Right lobe of liver (tissue), 6 donors: ENCODE results near the gene CD9. TPM values are rescaled to one million over a fixed set of nuclear protein-coding genes. Genes with fewer than 3 reads are reported as not detected.

ENCODE experiments used
- ATAC-seq, 4 donors: fragments of 200-7000 bp; cut with Tn5 transposase; one replicate each; pipeline ENCODE4 v1.9.1; 2020; ENCODE audit warnings: mild to moderate bottlenecking in 4 of 4, moderate library complexity in 4 of 4
- DNase-seq, 3 donors: peaks; one replicate each; pipeline ENCODE4 v3.0.0-alpha.2; 2020
- H3K27ac ChIP-seq, 3 donors: fragments of 200-600 bp; one replicate each; pipeline ENCODE4 v1.8.0; 2022
- H3K27me3 ChIP-seq, 2 donors: fragments of 200-600 bp; one replicate each; pipeline ENCODE4 v1.8.0; 2022
- H3K36me3 ChIP-seq, 4 donors: fragments of 200-600 bp; sonication (generic) in 1 of 4; one replicate each; pipeline versions ENCODE4 v1.5.1 to v1.8.0; 2017 to 2022; ENCODE audit warnings: control low read depth in 1 of 4
- H3K4me1 ChIP-seq, 4 donors: fragments of 200-600 bp; sonication (generic) in 1 of 4; one replicate each; pipeline versions ENCODE4 v1.5.1 to v1.8.0; 2017 to 2022; ENCODE audit warnings: control low read depth in 1 of 4
- H3K4me3 ChIP-seq, 3 donors: fragments of 200-600 bp; one replicate each; pipeline ENCODE4 v1.8.0; 2022
- H3K9me3 ChIP-seq, 4 donors: fragments of 200-600 bp; sonication (generic) in 1 of 4; one replicate each; pipeline versions ENCODE4 v1.5.1 to v1.8.0; 2017 to 2022; ENCODE audit warnings: control low read depth in 1 of 4
- CTCF ChIP-seq, 4 donors: fragments of 200-600 bp in 3 of 4; fragments of 450-650 bp in 1 of 4; IDR thresholded peaks; one replicate each; pipeline versions ENCODE4 v1.5.1 to v1.8.0; 2016 to 2022; ENCODE audit warnings: antibody characterized with exemption in 4 of 4, mild to moderate bottlenecking in 2 of 4
- POLR2A ChIP-seq: fragments of 450-650 bp; IDR thresholded peaks from one replicate; pipeline ENCODE4 v1.6.1; 2017; ENCODE audit warnings: antibody characterized with exemption, mild to moderate bottlenecking
- WGBS: methylation state at CpG from one replicate; pipeline ENCODE4 v1.1.6; 2018; ENCODE audit warnings: low coverage, low lambda C conversion rate; ENCODE audit not compliant: insufficient coverage; ENCODE audit errors: missing lambda C conversion rate; 5-methylcytosine and 5-hydroxymethylcytosine counted together
- intact Hi-C, 2 donors: fragments of 100-400 bp; cut with DNase I; formaldehyde crosslinking; loops; one replicate each; pipeline versions ENCODE4 v1.11.2 to v1.14.1; 2022
- total RNA-seq, 6 experiments: library from RNA; depleted of rRNA in 2 of 6; stranded (reverse); fragments of >200 nt in 2 of 6; fragmentation: NEBNext Ultra II Directional in 3 of 6; extraction: Animal tissue kit (Norgen Biotek cat#: 25700) in 3 of 6; gene quantifications; one replicate each; pipeline versions ENCODE4 v1.1.0 to v1.2.4, GENCODE V29; 2016 to 2023
- donor health status: DM: no; HTN: yes; CAD: no.
- donor health status: DM: no; HTN: no; CAD: no.
- donor health status: DM: no; HTN: no; CAD: no.
- donor health status: DM: no; HTN: yes; CAD: no.
- donor health status: DM: no; HTN: yes; CAD: no.

Gene CD9
- total RNA-seq, 6 experiments from 2014 or later, result 17.2 to 65.7 (median 34.2) TPM

GRCh38 chr12:6165395-6165794 lies 34.8 kb upstream of the CD9 start:
- DNase-seq, result no peak
- no peak overlapping the region for H3K4me3 ChIP-seq
- peaks cover 0 to 9% (median 4%) of the 10 kb centered on the region in 4 donors for H3K4me1 ChIP-seq
- WGBS, result 74% methylated on average over 2 of the region's 2 CpGs
- peak; percentile 31 to 73 (median 62) for ATAC-seq
- intact Hi-C loops, result no loop called here
- no peaks in the 10 kb centered on the region for H3K36me3 ChIP-seq
- no peak overlapping the region for H3K27ac ChIP-seq
- no peaks in the 10 kb centered on the region for H3K27me3 ChIP-seq
- no peaks in the 10 kb centered on the region for H3K9me3 ChIP-seq
- TF ChIP-seq POLR2A (no peak), CTCF (IDR thresholded peaks at IDR 0.05) (no peak)

GRCh38 chr12:6166808-6167207 lies 33.4 kb upstream of the CD9 start:
- no peak for TF ChIP-seq POLR2A
- TF ChIP-seq CTCF (IDR thresholded peaks at IDR 0.05), result no peak
- no peak for ATAC-seq
- H3K4me3 ChIP-seq, result no peak overlapping the region

GRCh38 chr12:6167327-6168280 lies 32.6 kb upstream of the CD9 start:
- peaks cover 0 to 9% (median 4%) of the 10 kb centered on the region in 4 donors for H3K4me1 ChIP-seq
- no peak for TF ChIP-seq CTCF (IDR thresholded peaks at IDR 0.05)
- peak; percentile 28 for TF ChIP-seq POLR2A
- intact Hi-C loops, result no loop called here
- peak; percentile 63 to 82 (median 72) for ATAC-seq
- no peaks in the 10 kb centered on the region for H3K9me3 ChIP-seq
- H3K27ac ChIP-seq, result peak overlapping the region in 2 of 3 donors; percentile 40 to 72
- no peaks in the 10 kb centered on the region for H3K27me3 ChIP-seq
- DNase-seq, result peak in 1 of 3 donors; percentile 67
- 58% methylated on average over 15 of the region's 17 CpGs for WGBS
- no peaks in the 10 kb centered on the region for H3K36me3 ChIP-seq
- H3K4me3 ChIP-seq, result no peak overlapping the region

More at GRCh38 chr12:6166808-6167207, 33.4 kb upstream of the CD9 start:
- H3K4me1 ChIP-seq, result peaks cover 0 to 9% (median 4%) of the 10 kb centered on the region in 4 donors
- 84% methylated on average over 3 of the region's 6 CpGs for WGBS
- intact Hi-C loops, result no loop called here
- no peaks in the 10 kb centered on the region for H3K27me3 ChIP-seq
- no peaks in the 10 kb centered on the region for H3K36me3 ChIP-seq
- peak overlapping the region in 2 of 3 donors; percentile 40 to 72 for H3K27ac ChIP-seq
- H3K9me3 ChIP-seq, result no peaks in the 10 kb centered on the region
- no peak for DNase-seq

GRCh38 chr12:6171409-6172015 lies 28.7 kb upstream of the CD9 start:
- DNase-seq, result no peak
- TF ChIP-seq CTCF (IDR thresholded peaks at IDR 0.05) (no peak), POLR2A (no peak)
- peak in 3 of 4 donors; percentile 31 to 65 (median 52) for ATAC-seq
- H3K27ac ChIP-seq, result no peak overlapping the region
- no CpG with 5 or more reads among the region's 21 CpGs for WGBS
- no peaks in the 10 kb centered on the region for H3K9me3 ChIP-seq
- no peaks in the 10 kb centered on the region for H3K27me3 ChIP-seq
- intact Hi-C loops, result loop anchor here in 1 of 2 donors (10.0 kb wide), 1 partner anchor 97 kb away; no protein-coding TSS in a partner anchor
- H3K4me3 ChIP-seq, result no peak overlapping the region
- peaks cover 0 to 3% (median 0%) of the 10 kb centered on the region in 4 donors for H3K4me1 ChIP-seq
- no peaks in the 10 kb centered on the region for H3K36me3 ChIP-seq
